Measurements from ENCODE around the gene BIRC7.

DNA sequence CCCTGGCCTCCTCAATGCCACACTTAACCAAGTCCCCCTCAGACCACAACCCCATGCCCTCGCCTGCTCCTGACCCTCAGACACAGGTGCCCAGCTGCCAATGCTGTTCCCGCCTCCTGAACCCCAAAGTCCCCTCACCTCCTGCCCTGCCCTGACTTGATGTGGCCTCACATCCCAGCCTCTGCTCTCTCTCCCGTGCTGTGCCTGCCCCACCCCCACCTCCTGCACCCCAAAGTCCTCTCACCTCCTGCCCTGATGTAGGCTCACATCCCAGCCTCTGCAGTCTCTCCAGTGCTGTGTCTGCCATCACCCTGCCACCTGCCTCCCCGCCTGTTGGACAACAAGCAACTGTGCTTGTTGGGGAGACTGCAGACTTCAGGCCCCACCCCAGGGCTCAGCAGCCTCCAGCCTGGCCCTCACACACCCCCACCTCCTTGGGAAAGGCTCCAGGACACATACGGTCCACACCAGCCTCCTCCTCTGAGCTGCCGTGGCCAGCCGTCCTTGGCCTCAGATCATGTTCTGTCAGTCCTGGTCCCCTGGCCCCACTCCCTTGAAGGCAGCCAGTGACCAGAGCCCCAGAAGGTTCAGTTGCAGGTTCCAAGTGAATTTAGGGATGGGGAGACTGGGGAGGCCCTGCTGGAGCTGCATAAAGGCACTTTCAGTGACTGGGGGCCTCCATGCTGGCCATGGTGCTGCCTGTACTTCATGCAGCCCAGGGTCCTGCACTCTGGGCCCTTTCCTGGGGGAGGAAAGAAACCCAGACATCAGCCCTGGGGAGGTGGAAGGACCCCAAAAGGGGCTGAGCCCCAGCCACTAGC lies 48.2 kb upstream of the BIRC7 start:
- no peak for TF ChIP-seq SUZ12 (IDR thresholded peaks at IDR 0.05; ENCODE audit: extremely low read depth, insufficient read depth, insufficient read length)
- TF ChIP-seq ZNF274 (IDR thresholded peaks at IDR 0.05; ENCODE audit: low read depth, low read length), result no peak
- TF ChIP-seq YY1 (IDR thresholded peaks at IDR 0.05; ENCODE audit: insufficient read depth, insufficient read length), result no peak

All from NT2/D1 (cell line).